ENCODE data around the gene MRTO4.
"Not testable (repeated sequence)": the region's sequence is repeated elsewhere in the genome, so short reads cannot be mapped to it uniquely, and the experiment has no call there.

MRTO4 gene

DNA sequence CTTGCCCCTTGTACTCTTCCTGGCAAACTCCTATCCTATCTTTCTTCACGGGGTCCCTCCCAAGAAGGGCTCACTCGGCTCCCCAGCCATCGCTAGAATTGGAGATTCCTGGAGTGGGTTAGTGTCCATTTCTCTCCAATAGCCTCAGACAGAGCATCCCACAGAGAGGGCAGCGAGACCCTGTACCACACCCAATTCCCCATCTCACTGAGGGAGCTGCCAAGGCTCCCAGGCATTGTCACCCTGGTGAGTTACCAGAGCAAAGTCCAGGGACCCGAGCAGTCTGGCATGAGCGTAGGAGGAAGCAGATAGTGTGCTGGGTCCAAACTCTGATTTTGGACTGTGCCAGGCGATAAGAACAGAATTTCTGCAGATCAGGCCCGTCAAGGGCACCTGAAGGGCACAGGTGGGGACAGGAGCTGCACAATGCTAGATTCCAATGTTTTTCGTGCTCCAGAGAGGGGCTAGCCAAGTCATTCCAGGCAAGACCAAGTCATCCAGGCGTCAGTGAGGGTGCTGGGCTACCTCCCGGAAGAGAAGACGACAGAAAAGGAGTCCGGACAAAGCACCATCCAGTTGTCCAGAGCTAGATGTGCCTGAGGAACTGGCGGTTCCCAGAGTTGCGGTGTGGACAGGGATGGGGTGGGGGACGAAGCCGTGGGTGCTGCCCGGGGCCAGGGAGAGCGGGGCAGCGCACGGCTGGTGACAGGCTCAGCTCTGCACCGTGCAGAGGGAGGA lies 21.7 kb downstream of the MRTO4 start:
- DNase-seq (ENCODE audit: low read depth), result no peak

DNA sequence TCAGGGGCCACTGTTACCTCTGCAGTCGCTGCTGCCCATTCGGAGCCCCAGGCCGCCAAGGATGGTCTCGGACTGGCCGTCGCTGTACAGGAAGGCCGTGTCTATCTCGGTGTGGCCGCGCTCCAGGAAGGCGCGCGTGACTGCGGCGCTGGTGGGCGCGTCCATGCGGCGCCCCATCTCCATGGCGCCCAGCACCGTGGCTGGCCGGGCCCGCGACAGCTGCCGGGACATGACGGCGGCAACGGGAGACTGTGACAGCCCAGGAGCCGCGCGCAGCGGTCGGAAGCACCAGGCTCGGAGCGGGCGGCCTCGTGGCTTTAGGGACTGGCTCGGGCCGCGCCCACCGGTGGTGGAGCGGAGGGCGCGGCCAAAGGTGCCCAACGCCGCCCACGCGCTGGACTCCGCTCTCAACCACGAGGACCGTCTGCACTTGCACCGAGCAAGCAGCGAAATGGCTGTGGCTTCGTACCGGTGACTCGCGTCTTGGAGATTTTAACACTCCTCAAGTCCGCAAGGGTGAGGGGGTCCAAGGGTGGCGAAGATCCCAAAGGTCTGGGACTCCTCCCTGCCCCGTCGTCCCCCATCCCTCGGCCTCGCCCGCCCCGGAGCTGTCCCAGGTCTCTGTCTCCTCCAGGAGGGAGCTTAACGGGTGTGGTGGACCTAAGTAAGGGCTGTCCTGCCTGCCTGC lies 22.4 kb downstream of the MRTO4 start:
- DNase-seq (ENCODE audit: low read depth), result not testable (repeated sequence)

DNA sequence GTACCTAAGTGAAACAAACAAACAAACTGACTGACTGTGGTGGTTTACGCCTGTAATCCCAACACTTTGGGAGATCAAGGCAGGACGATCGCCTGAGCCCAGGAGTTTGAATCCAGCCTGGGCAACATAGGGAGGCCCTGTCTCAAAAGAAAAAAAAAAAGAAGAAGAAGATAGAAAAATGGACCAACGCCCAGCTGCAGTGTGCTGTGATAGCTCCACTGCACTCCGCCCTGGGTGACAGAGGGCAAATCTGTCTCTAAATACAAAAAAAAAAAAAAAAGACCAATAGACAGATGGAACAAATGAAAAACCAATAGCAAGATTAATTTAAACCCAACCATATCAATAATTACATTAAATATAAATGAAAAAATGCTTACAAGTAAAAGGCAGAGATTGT lies 23.0 kb downstream of the MRTO4 start:
- DNase-seq (ENCODE audit: low read depth), result no peak

DNA sequence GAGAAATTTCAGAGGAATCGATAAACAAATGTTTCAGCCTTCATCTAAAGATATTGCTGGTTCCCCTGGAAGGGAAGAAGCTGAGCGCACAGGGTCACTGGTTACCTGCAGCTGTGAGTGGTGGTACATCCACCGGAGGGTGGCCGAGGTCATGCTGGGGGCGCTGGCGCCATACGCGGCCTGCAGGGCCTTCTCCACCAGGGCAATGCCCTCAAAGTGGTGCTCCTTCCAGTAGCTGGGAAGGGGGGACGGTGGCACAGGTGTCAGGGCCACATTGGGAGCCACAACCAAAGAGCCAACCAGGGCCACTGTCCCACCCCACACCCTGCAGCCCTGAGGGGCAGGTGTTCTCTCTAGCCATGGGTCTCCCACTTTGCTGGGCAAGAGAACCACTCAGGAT lies 32.3 kb downstream of the MRTO4 start:
- DNase-seq (ENCODE audit: low read depth), result no peak

DNA sequence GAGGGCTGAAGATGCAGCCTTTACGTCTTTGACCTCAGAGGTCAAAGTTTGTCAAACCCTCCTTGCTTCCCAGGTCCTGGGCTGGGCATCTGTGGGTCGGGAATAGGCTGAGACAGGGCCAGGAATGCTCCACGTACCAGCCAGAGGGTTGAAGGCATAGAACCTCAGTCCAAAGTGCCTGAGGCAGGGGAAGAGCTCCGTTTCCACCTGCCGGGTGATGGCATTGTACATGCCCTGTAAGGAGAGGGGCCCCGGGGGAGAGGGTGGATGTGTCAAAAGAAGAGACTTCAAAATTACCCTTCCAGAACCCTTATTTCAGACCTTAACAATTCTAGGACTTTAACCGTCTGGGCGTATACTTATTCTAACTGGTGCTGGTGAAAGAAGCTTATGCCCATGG lies 33.3 kb downstream of the MRTO4 start:
- DNase-seq (ENCODE audit: low read depth), result no peak

DNA sequence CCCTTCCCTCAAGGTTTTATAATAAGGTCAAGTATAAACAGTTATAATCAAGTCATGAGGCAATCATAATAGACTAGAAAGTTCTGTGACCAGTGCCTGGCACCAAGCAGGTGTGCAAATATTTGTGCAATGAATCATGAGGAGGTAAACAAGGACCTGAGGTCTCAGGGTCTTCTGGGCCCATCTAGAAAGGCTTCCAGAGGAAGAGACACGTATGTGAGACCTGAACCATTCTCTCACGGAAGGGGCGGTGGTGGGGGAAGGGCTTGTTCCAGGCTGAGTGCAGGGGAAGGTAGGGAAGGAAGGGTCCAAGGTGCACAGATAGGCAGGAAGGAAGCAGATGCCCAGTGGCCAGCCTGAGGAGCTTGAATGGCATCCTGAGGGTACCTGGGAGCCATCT lies 33.8 kb downstream of the MRTO4 start:
- not testable (repeated sequence) for DNase-seq (ENCODE audit: low read depth)

DNA sequence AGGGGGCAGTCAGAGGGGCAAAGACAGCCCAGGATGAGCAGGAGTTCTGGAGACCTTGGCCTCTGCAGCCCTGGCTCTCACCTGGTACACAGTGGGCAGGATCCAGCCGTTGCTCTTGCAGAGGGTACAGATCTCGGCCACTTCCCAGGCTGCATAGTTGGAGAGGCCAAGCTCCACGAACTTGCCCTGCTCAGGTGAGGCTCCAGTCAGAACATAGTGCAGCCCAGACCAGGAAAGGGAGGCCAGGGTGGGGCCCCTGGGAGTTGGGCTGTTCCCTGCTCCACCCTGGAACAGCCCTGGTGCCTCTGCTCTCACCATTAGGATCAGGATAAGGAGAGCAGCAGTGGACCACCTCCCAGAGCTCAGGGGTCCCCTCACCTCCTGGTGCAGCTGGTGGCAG lies 34.2 kb downstream of the MRTO4 start:
- not testable (repeated sequence) for DNase-seq (ENCODE audit: low read depth)

DNA sequence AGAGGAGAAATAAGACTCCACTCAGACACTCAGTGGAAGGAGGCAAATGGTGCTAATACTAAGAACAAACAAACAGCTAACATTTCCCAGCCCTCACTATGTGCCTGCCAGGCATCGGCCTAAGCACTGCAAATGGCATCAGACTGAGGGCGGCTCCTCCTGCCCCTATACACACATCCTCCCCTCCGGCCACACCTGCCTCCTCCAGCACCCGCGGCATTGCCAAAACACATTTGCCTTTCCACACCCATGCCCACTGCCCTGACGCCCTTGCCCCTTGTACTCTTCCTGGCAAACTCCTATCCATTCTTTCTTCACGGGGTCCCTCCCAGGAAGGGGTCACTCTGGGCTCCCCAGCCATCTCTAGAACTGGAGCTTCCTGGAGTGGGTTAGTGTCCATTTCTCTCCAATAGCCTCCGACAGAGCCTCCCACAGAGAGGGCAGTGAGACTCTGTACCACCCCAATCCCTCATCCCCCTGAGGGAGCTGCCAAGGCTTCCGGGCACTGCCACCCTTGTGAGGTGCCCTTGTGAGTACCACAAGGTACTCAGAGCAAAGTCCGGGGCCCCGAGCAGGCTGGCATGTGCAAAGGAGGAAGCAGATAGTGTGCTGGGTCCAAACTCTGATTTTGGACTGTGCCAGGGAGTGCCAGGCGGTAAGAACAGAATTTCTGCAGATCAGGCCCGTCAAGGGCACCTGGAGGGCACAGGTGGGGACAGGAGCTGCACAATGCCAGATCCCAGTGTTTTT lies 36.0 kb downstream of the MRTO4 start:
- no peak for DNase-seq (ENCODE audit: low read depth)

DNA sequence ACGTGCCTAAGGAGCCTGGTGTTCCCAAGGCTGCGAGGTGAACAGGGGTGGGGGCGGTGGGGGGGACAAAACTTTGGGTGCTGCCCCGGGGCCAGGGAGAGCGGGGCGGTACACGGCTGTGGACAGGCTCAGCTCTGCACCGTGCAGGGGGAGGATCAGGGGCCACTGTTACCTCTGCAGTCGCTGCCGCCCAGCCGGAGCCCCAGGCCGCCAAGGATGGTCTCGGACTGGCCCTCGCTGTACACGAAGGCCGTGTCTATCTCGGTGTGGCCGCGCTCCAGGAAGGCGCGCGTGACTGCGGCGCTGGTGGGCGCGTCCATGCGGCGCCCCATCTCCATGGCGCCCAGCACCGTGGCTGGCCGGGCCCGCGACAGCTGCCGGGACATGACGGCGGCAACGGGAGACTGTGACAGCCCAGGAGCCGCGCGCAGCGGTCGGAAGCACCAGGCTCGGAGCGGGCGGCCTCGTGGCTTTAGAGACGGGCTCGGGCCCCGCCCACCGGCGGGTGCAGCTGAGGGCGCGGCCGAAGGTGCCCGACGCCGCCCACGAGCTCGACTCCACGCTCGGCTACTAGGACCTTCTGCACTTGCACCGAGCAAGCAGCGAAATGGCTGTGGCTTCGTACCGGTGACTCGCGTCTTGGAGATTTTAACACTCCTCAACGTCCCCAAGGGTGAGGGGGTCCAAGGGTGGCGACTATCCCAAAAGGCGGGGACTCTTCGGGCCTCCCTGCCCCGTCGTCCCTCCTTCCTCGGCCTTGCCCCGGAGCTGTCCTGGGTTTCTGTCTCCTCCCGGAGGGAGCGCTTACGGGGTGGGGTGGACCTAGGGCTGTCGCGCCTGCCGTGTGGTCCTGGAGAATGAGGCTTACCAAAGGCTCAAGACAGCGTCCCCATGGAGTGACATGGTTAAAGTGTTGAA lies 37.0 kb downstream of the MRTO4 start, which contains the start of gene AKR7A3:
TSS of gene AKR7A3 (minus strand) at position 447 of the 918 bp plus-strand sequence. CDS start at position 386, 61 bp downstream.
- peak; percentile 55 for DNase-seq (ENCODE audit: low read depth)

DNA sequence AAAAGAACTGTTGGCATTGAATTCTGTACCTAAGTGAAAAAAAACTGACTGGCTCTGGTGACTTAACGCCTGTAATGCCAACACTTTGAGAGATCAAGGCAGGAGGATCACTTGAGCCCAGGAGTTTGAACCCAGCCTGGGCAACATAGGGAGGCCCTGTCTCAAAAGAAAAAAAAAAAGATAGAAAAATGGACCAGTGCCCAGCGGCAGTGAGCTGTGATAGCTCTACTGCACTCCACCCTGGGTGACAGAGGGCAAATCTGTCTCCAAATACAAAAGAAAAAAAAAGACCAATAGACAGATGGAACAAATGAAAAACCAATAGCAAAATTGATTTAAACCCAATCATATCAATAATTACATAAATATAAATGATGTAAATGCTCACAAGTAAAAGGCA lies 37.6 kb downstream of the MRTO4 start:
- DNase-seq (ENCODE audit: low read depth), result no peak

DNA sequence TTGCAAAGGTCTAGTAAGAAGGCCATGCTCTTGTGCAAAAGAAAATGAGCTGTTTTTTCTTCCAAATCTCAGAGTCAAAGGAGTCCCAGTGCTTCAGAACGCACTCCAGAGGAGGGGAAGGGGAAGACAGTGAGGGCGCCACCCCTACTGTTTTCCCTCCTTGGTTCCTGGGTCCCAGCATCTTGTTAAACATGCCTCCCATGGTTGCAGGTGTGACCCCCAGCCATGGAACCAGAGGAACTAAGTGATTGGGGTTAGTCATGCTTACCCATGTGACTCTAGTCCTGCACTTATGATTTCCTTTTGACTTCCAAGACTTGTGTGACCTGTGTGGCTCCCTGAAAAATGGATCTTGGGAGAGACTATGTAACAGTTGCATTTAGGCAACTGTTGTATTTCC lies 43.0 kb downstream of the MRTO4 start:
- DNase-seq (ENCODE audit: low read depth), result no peak

DNA sequence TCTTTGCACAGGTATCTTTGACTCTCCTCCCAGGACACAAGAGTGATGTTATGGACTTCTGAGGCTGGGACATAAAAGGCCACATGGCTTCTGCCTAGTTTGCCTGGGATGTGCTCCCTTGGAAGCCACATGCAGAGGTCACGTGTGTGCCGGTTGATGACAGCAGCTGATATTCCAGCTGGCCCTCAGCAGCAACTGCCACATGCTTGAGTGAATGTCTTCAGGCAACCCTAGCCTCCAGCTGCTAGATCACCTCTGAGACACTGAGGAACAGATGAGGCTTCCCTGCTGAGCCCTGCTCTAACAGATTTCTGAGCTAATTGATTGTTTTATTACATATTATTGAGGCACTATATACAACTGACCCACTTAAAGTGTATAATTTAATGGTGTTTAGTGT lies 48.6 kb downstream of the MRTO4 start:
- DNase-seq (ENCODE audit: low read depth), result no peak

DNA sequence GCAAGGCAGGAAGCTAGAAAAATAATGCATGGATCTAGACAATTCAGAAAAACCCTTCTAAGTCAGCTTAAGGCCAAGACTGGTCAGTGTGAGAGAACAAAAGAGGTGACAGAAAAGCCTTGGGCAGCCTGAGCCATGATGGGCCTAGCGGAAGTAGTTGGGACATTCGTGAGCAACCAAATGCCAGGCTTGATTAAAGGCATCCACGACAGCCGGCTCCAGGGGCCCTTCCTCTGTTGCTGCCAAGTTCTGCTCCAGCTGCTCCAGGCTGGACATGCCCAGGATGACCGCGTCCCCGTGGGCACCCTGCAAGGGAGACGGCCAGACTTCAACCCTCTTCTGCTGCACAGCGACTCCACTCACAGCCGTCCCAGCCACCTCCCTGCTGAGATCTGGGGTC lies 52.5 kb downstream of the MRTO4 start:
- not testable (repeated sequence) for DNase-seq (ENCODE audit: low read depth)

DNA sequence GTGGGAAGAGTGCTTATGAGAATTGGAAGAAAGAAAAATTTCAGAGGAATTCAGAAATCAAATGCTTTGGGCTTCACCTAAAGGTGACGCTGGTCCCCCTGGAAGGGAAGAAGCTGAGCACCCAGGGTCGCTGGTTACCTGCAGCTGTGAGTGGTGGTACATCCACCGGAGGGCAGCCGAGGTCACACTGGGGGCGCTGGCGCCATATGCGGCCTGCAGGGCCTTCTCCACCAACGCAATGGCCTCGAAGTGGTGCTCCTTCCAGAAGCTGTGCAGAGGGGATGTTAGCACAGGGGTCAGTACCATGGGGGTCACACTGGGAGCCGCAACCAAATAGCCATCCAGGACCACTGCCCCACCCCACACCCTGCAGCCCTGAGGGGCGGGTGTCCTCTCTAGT lies 54.3 kb downstream of the MRTO4 start:
- DNase-seq (ENCODE audit: low read depth), result no peak

DNA sequence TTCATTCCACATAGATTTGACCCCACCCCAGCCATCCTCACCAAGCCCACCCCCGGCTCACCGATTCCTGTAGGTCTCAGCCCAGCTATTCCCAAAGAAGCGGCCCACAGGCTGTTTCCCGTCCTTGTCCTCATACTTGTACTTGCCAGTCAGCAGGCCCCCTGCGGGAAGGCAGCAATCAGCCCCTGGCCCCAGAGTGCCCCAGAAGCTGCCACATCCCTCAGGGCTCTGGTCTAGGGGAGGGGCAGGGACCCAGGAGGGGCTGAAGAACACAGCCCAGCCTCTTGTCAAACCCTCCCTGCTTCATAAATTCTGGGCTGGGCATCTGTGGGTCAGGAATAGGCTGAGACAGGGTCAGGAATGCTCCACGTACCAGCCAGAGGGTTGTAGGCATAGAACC lies 55.3 kb downstream of the MRTO4 start:
- DNase-seq (ENCODE audit: low read depth), result no peak

DNA sequence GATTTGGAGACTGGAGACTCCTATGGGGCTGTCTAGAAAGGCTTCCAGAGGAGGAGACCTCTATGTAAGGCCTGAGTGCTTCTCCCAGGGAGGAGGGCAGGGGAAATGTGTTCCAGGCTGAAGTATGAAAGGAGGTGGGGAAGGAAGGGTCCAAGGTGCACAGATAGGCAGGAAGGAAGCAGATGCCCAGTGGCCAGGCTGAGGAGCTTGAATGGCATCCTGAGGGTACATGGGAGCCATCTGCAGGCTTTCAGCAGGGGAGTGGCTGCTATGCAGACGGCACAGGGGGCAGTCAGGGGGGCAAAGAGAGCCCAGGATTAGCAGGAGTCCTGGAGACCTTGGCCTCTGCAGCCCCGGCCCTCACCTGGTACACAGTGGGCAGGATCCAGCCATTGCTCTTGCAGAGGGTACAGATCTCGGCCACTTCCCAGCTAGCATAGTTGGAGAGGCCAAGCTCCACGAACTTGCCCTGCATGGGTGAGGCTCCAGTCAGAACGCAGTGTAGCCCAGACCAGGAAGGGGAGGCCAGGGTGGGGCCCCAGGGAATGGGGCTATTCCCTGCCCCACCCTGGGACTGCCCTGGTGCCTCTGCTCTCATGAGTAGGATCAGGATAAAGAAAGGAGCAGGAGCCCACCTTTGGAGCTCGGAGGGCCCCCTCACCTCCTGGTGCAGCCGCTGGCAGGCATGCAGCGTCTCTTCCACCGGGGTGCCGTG lies 56.3 kb downstream of the MRTO4 start:
- no peak for DNase-seq (ENCODE audit: low read depth)

DNA sequence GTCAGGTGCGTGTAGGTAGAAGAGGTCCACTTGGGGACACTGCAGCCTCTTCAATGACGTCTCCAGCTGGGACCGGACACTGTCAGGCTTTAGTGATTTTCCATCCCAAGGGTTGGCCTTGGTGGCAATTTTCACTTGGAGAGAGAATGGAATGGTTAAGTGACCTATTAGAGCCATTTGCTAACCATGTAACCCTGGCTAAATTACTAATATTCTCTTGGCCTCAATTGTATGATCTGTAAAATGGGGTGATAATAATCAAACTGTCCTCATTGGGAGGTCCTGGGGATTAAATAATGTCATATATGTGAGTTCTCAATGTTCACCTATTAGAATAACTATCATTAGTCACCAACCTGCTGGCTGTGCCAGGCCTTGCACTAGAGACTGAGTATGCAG lies 56.9 kb downstream of the MRTO4 start:
- DNase-seq (ENCODE audit: low read depth), result no peak

DNA sequence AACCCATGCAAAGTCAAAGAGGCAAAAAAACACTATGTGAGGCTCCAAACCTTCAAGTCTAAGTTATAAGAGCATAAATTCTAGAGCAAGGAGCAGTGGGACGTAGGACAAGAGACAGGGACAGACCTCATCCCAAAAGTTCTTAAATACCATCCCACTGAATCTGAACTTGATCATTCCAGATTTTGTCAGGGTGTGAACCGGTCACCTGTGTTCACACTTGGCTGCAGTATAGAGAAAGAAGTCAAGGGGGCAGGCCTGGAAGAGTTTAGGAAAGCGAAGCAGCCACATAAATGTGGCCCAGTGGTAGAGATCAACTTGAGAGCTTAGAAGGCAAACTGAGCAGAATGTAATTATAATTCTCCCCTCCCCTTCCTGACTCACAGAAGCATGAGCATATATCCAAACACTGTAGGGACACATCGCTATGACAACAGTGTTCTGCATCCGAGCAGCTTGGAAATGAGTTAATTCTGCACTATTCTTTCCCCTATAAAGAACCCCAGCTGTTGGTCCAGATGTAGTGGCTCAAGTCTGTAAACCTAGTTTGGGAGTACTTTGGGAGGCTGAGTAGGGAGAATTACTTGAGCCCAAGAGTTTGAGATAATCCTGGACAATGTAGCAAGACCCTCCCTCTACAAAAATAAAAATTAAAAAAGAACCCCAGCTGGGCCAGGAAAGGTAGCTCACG lies 57.7 kb downstream of the MRTO4 start:
- no peak for DNase-seq (ENCODE audit: low read depth)

Measured in stimulated activated CD8-positive, alpha-beta memory T cell treated with anti-CD3 and anti-CD28 coated beads, Interleukin-4, amount 100 ng/mL, for 24 hours (primary cell).